ENCODE data around the gene QSER1. TPM values are rescaled to one million over a fixed set of nuclear protein-coding genes. Genes with fewer than 3 reads are reported as not detected.

QSER1 gene
- polyA plus RNA-seq, 1 donor (not counting 4 experiments of a cell fraction or from before 2014, with no cell fraction given), result 14.7 TPM

DNA sequence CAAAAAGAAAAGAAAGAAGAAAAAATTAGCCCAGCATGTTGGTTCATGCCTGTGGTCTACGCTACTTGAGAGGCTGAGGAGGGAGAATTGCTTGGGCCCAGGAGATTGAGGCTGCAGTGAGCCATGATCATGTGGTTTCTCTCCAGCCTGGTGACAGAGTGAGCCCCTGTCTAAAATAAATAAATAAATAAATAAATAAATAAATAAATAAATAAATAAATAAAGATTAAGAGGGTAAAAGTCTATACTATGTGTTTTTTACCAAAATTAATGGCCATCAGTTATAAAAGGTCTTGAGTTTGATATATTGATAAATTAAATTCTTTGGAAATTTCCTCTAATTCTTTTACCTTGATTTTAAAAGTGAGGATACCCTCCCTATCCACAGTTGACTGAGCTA is 97.9 kb downstream of the QSER1 start:
- TF ChIP-seq EZH2 (IDR thresholded peaks at IDR 0.05; ENCODE audit: low read length), result no peak
- TF ChIP-seq, protein P1, sequence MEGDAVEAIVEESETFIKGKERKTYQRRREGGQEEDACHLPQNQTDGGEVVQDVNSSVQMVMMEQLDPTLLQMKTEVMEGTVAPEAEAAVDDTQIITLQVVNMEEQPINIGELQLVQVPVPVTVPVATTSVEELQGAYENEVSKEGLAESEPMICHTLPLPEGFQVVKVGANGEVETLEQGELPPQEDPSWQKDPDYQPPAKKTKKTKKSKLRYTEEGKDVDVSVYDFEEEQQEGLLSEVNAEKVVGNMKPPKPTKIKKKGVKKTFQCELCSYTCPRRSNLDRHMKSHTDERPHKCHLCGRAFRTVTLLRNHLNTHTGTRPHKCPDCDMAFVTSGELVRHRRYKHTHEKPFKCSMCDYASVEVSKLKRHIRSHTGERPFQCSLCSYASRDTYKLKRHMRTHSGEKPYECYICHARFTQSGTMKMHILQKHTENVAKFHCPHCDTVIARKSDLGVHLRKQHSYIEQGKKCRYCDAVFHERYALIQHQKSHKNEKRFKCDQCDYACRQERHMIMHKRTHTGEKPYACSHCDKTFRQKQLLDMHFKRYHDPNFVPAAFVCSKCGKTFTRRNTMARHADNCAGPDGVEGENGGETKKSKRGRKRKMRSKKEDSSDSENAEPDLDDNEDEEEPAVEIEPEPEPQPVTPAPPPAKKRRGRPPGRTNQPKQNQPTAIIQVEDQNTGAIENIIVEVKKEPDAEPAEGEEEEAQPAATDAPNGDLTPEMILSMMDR (optimal IDR thresholded peaks at IDR 0.05 in 1 of 3, IDR thresholded peaks at IDR 0.05 in 1 of 3, conservative IDR thresholded peaks at IDR 0.05 in 1 of 3; ENCODE audit: extremely low read depth in 1 of 3, insufficient read depth in 2 of 3, low read length in 3 of 3), result no peak
- no peak overlapping the region for H3K9ac ChIP-seq (ENCODE audit: control insufficient read depth, extremely low read depth, insufficient read depth, low read length)
- H3K36me3 ChIP-seq (ENCODE audit: control insufficient read depth in 2 of 2, extremely low read depth in 1 of 2, insufficient read depth in 2 of 2, low read length in 2 of 2), result no peaks in the 10 kb centered on the region
- no peaks in the 10 kb centered on the region for H3K4me1 ChIP-seq (ENCODE audit: control insufficient read depth, extremely low read depth, insufficient read depth, low read length)
- dilution Hi-C loops (cut with MboI; ENCODE audit: extremely low pct_ligation_motif_present, low sequenced_read_pairs), result no loop called here
- H3K9me1 ChIP-seq (ENCODE audit: control insufficient read depth, extremely low read depth, insufficient read depth, low read length), result no peaks in the 10 kb centered on the region
- H2AFZ ChIP-seq (ENCODE audit: control insufficient read depth, low read length), result no peak overlapping the region
- no peaks in the 10 kb centered on the region for H4K20me1 ChIP-seq (ENCODE audit: control insufficient read depth, extremely low read depth, insufficient read depth, low read length)
- no peak overlapping the region for H3K27ac ChIP-seq (ENCODE audit: control insufficient read depth, insufficient read depth, low read length)
- H3K4me2 ChIP-seq (ENCODE audit: control insufficient read depth, extremely low read depth, insufficient read depth, low read depth, low read length), result no peak overlapping the region
- no peak overlapping the region for H3K4me3 ChIP-seq (ENCODE audit: control insufficient read depth in 2 of 3, extremely low read depth in 1 of 3, insufficient read depth in 2 of 3, low read depth in 1 of 3, low read length in 3 of 3)
- H3K9me3 ChIP-seq (ENCODE audit: control insufficient read depth, low read depth, low read length), result no peaks in the 10 kb centered on the region
- DNase-seq (ENCODE audit: low read depth, low spot score), result no peak
- H3K27me3 ChIP-seq (ENCODE audit: control insufficient read depth, extremely low read depth, insufficient read depth, low read length), result no peaks in the 10 kb centered on the region
- FAIRE-seq, result no peak
- H3K79me2 ChIP-seq (ENCODE audit: control insufficient read depth, insufficient read depth, low read length), result no peaks in the 10 kb centered on the region

DNA sequence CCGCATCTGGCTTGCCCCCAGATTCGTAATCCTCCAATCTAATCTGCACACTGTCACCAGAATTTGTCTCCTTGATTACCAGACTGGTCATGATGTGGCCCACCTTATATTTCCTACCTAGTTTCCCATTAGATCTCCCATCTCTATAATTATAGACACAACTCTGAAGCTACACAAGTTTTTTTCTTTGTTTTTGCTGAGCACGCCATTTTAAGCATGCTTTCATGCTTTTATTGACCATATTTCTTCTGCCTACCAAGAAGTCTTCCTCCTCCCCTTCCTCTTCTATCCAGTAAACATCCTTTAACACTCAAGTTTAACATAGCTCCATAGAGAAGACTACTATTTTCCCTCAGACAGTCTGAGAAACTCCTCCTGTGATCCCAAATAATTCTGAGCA is 98.8 kb downstream of the QSER1 start:
- no peak overlapping the region for H3K9ac ChIP-seq (ENCODE audit: control insufficient read depth, extremely low read depth, insufficient read depth, low read length)
- H2AFZ ChIP-seq (ENCODE audit: control insufficient read depth, low read length), result no peak overlapping the region
- no peaks in the 10 kb centered on the region for H3K4me1 ChIP-seq (ENCODE audit: control insufficient read depth, extremely low read depth, insufficient read depth, low read length)
- no peak overlapping the region for H3K27ac ChIP-seq (ENCODE audit: control insufficient read depth, insufficient read depth, low read length)
- H3K9me3 ChIP-seq (ENCODE audit: control insufficient read depth, low read depth, low read length), result no peaks in the 10 kb centered on the region
- H4K20me1 ChIP-seq (ENCODE audit: control insufficient read depth, extremely low read depth, insufficient read depth, low read length), result no peaks in the 10 kb centered on the region
- H3K79me2 ChIP-seq (ENCODE audit: control insufficient read depth, insufficient read depth, low read length), result no peaks in the 10 kb centered on the region
- DNase-seq (ENCODE audit: low read depth, low spot score) (no peak), FAIRE-seq (no peak)
- TF ChIP-seq, protein P1 (optimal IDR thresholded peaks at IDR 0.05 in 1 of 3, IDR thresholded peaks at IDR 0.05 in 1 of 3, conservative IDR thresholded peaks at IDR 0.05 in 1 of 3; ENCODE audit: extremely low read depth in 1 of 3, insufficient read depth in 2 of 3, low read length in 3 of 3), result no peak
- TF ChIP-seq EZH2 (IDR thresholded peaks at IDR 0.05; ENCODE audit: low read length), result no peak
- no peak overlapping the region for H3K4me2 ChIP-seq (ENCODE audit: control insufficient read depth, extremely low read depth, insufficient read depth, low read depth, low read length)
- no peaks in the 10 kb centered on the region for H3K27me3 ChIP-seq (ENCODE audit: control insufficient read depth, extremely low read depth, insufficient read depth, low read length)
- H3K9me1 ChIP-seq (ENCODE audit: control insufficient read depth, extremely low read depth, insufficient read depth, low read length), result no peaks in the 10 kb centered on the region
- H3K36me3 ChIP-seq (ENCODE audit: control insufficient read depth in 2 of 2, extremely low read depth in 1 of 2, insufficient read depth in 2 of 2, low read length in 2 of 2), result no peaks in the 10 kb centered on the region
- dilution Hi-C loops (cut with MboI; ENCODE audit: extremely low pct_ligation_motif_present, low sequenced_read_pairs), result no loop called here
- H3K4me3 ChIP-seq (ENCODE audit: control insufficient read depth in 2 of 3, extremely low read depth in 1 of 3, insufficient read depth in 2 of 3, low read depth in 1 of 3, low read length in 3 of 3), result no peak overlapping the region

Data from keratinocyte (primary cell).